Erythroblast (primary cell): ENCODE results near the gene RBPJL.

Experiments used
- GATA1 ChIP-seq: IDR thresholded peaks from 2 replicates; pipeline ENCODE4 v1.6.1; 2011; ENCODE audit warnings: low read depth, mild to moderate bottlenecking, control low read depth, low read length, moderate library complexity
- POLR2A ChIP-seq: IDR thresholded peaks from 2 replicates; pipeline ENCODE4 v1.6.1; 2011; ENCODE audit warnings: mild to moderate bottlenecking, low read length

GRCh38 chr20:45347936-45348778, 41.5 kb downstream of the RBPJL start, which contains the start of gene SDC4:
- peak; percentile 70 for TF ChIP-seq POLR2A
- TF ChIP-seq GATA1 = no peak
